Vagina (tissue), 2 donors: Measurements from ENCODE around the gene NRP1.

Source experiments
- CTCF ChIP-seq, 3 experiments: fragments of 450-650 bp in 2 of 3; fragments of 200-600 bp in 1 of 3; sonication (generic) in 1 of 3; IDR thresholded peaks; one replicate each; pipeline ENCODE4 v1.5.1; 2017 to 2019; ENCODE audit warnings: antibody characterized with exemption in 3 of 3, mild to moderate bottlenecking in 2 of 3, moderate library complexity in 2 of 3
- POLR2A ChIP-seq, 2 donors: fragments of 450-650 bp; IDR thresholded peaks; one replicate each; pipeline ENCODE4 v1.6.1; 2017; ENCODE audit warnings: antibody characterized with exemption in 2 of 2, mild to moderate bottlenecking in 2 of 2, moderate library complexity in 2 of 2

DNA sequence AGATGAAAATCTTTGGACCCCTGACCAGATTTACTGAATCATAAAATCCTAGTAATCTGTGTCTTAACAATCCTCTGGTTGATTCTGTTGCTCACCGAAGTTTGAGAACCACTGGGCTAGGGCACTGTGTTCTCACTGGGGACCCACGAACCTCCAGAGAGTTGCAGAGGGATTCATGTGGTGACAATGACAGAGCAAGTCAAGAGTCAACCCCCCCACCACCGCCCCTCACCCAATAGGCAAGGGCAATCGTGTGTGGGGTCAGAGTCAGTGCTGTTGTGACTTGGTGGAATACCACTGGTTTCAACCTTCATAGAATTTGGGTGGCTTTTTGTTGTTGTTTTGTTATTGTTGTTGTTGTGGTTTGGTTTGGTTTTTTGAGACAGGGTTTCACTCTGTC lies 23.5 kb upstream of the NRP1 start:
- TF ChIP-seq CTCF (IDR thresholded peaks at IDR 0.05), result no peak
- no peak for TF ChIP-seq POLR2A (IDR thresholded peaks at IDR 0.05)
